Measurements from ENCODE around the gene MYDGF. TPM values are rescaled to one million over a fixed set of nuclear protein-coding genes. Genes with fewer than 3 reads are reported as not detected.

The MYDGF gene
- total and polyA plus RNA-seq, 4 donors: 85.1 to 222 (median 144) TPM

DNA sequence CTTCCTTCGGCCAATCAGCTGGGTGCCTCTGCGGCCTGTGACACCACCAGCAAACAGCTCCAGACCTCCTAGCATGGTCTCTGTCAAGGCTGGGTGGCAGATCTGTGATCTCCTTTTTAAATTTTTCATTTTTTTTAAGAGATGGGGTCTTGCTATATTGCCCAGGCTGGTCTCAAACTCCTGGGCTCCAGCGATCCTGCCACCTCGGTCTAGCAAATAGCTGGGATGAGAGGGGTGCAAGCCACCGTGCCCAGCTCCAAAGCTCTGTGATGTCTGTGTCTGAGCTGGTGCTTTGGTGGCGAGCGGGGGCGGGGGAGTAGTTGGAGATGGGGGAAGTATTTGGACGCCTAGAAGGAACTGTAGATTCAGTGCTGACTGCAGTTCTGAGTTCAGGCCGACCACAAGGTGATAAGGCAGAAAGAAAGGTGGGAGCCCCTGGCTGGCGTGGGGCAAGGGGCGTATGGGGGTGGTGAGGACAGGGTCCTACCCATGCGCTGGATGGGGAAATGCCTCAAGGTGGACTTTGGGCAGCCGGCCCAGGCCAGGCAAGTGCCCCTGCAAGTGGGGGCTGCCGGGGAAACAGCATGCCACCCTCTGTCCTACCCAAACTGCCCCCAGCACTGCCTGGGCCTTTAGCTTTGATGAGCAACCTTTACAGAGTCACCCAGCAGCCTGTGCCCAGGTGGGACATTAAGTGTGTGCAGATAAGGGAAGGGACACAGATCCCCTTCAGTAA, 48.0 kb upstream of the MYDGF start:
- DNase-seq (ENCODE audit: low spot score): no peak
- peak overlapping the region in 1 of 2 donors; percentile 30 for H3K27ac ChIP-seq (ENCODE audit: low read depth in 1 of 2, low read length in 2 of 2)
- H3K36me3 ChIP-seq (ENCODE audit: control insufficient read depth in 4 of 4, insufficient read depth in 3 of 4, low read depth in 1 of 4, low read length in 3 of 4): peaks cover 7 to 21% (median 19%) of the 10 kb centered on the region in 4 donors
- peaks cover 15 to 91% (median 81%) of the 10 kb centered on the region in 4 donors for H3K4me1 ChIP-seq (ENCODE audit: control insufficient read depth in 4 of 4, insufficient read depth in 4 of 4, low read length in 3 of 4)
- no peaks in the 10 kb centered on the region for H3K9me3 ChIP-seq (ENCODE audit: control insufficient read depth in 4 of 4, low read length in 3 of 4)
- no peaks in the 10 kb centered on the region for H3K27me3 ChIP-seq (ENCODE audit: control insufficient read depth in 4 of 4, insufficient read depth in 4 of 4, low read length in 3 of 4)
- H3K4me3 ChIP-seq (ENCODE audit: low read depth in 1 of 3, low read length in 3 of 3): no peak overlapping the region
- no peak overlapping the region for H3K9ac ChIP-seq (ENCODE audit: low read depth in 1 of 2, low read length in 2 of 2)
- 86% methylated on average over 15 of the region's 15 CpGs for WGBS
- no peak for TF ChIP-seq HNF4G (IDR thresholded peaks at IDR 0.05)
- TF ChIP-seq YY1 (IDR thresholded peaks at IDR 0.05): no peak
- TF ChIP-seq NR2F2 (IDR thresholded peaks at IDR 0.05): no peak

DNA sequence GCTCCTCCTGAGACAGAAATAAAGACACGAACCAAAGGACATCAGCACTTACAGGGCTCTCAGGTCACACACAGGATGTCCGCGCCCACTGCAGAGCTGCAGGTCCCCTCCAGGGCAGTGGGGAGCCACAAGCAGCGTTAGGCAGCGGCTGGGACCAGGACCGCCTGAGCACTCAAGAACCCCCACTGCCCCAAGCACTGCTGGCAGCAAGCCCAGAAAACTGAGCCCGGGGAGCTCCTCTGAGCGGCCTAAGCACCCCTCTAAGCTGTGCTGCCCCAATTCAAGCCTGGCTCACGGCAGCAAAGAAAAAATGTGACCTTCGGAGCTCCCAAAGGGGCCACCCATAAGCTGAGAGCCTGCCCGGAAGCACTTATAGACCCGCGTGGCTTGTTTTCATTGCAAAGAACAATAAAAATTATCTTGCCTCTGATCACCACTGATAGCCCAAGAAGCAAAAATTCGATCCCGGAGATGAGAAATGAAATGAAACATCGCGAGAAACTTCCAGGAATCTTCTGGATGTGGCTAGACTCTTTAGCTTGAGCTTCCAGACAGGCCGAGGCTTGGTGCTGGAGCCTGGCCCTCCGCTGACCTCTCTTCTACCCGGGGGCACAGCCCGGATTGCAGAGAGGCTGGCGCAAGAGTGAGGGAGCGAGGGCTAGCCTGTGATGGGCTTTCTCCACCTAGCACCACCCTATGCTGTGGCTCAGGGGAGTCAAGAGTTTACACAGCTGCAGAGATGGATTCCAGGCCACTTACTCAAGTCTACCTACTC, 47.2 kb upstream of the MYDGF start:
- H3K36me3 ChIP-seq (ENCODE audit: control insufficient read depth in 4 of 4, insufficient read depth in 3 of 4, low read depth in 1 of 4, low read length in 3 of 4): peaks cover 14 to 28% (median 23%) of the 10 kb centered on the region in 4 donors
- H3K9ac ChIP-seq (ENCODE audit: low read depth in 1 of 2, low read length in 2 of 2): no peak overlapping the region
- no peaks in the 10 kb centered on the region for H3K27me3 ChIP-seq (ENCODE audit: control insufficient read depth in 4 of 4, insufficient read depth in 4 of 4, low read length in 3 of 4)
- 53% methylated on average over 23 of the region's 23 CpGs for WGBS
- no peak for DNase-seq (ENCODE audit: low spot score)
- TF ChIP-seq YY1 (IDR thresholded peaks at IDR 0.05) (no peak), RXRA (IDR thresholded peaks at IDR 0.05) (peak in 1 of 2 donors; percentile 8)
- H3K4me3 ChIP-seq (ENCODE audit: low read depth in 1 of 3, low read length in 3 of 3): no peak overlapping the region
- H3K4me1 ChIP-seq (ENCODE audit: control insufficient read depth in 4 of 4, insufficient read depth in 4 of 4, low read length in 3 of 4): peaks cover 18 to 92% (median 80%) of the 10 kb centered on the region in 4 donors
- no peaks in the 10 kb centered on the region for H3K9me3 ChIP-seq (ENCODE audit: control insufficient read depth in 4 of 4, low read length in 3 of 4)
- peak overlapping the region; percentile 25 to 51 for H3K27ac ChIP-seq (ENCODE audit: low read depth in 1 of 2, low read length in 2 of 2)

DNA sequence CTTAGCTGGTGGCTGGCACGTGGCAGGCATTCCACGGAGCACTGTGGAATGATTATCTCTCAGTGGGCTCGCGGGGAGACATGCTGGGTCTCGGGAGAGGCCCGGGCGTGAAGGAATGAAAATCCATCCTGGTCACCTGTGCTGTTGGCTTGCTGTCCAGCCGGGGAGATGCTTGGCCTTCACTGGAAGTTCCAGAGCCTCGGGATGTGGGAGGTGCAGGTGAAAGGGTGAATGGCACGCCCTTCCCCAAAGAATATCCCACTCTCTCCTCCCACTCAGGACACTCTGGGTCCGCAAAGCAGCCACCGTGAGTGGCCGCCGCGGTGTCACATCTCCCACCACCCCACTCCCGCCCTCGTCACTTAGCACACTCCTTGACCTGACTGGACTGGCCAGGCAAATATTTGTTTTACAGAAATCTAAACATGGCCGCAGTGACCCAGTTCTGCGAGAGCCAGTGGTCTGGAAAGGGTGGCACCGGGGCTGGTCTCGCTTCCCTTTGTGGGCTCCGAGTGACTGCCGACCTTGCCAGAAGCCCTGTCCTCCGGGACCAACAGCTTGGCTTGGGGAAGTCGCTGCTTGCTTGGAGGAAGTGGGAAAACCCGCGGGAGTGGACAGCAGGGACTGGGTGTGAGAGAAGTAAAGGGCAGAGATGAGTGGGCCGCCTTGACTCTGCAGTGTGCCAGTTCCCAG, 45.5 kb upstream of the MYDGF start:
- peaks cover 22 to 90% (median 75%) of the 10 kb centered on the region in 4 donors for H3K4me1 ChIP-seq (ENCODE audit: control insufficient read depth in 4 of 4, insufficient read depth in 4 of 4, low read length in 3 of 4)
- H3K27ac ChIP-seq (ENCODE audit: low read depth in 1 of 2, low read length in 2 of 2): peak overlapping the region; percentile 79 to 93
- peak overlapping the region in 1 of 2 donors; percentile 58 for H3K9ac ChIP-seq (ENCODE audit: low read depth in 1 of 2, low read length in 2 of 2)
- WGBS: 36% methylated on average over 28 of the region's 28 CpGs
- H3K36me3 ChIP-seq (ENCODE audit: control insufficient read depth in 4 of 4, insufficient read depth in 3 of 4, low read depth in 1 of 4, low read length in 3 of 4): peaks cover 20 to 31% (median 24%) of the 10 kb centered on the region in 4 donors
- DNase-seq (ENCODE audit: low spot score): peak; percentile 54
- peak overlapping the region in 1 of 3 donors; percentile 31 for H3K4me3 ChIP-seq (ENCODE audit: low read depth in 1 of 3, low read length in 3 of 3)
- no peaks in the 10 kb centered on the region for H3K9me3 ChIP-seq (ENCODE audit: control insufficient read depth in 4 of 4, low read length in 3 of 4)
- no peaks in the 10 kb centered on the region for H3K27me3 ChIP-seq (ENCODE audit: control insufficient read depth in 4 of 4, insufficient read depth in 4 of 4, low read length in 3 of 4)
- TF ChIP-seq, protein P1, sequence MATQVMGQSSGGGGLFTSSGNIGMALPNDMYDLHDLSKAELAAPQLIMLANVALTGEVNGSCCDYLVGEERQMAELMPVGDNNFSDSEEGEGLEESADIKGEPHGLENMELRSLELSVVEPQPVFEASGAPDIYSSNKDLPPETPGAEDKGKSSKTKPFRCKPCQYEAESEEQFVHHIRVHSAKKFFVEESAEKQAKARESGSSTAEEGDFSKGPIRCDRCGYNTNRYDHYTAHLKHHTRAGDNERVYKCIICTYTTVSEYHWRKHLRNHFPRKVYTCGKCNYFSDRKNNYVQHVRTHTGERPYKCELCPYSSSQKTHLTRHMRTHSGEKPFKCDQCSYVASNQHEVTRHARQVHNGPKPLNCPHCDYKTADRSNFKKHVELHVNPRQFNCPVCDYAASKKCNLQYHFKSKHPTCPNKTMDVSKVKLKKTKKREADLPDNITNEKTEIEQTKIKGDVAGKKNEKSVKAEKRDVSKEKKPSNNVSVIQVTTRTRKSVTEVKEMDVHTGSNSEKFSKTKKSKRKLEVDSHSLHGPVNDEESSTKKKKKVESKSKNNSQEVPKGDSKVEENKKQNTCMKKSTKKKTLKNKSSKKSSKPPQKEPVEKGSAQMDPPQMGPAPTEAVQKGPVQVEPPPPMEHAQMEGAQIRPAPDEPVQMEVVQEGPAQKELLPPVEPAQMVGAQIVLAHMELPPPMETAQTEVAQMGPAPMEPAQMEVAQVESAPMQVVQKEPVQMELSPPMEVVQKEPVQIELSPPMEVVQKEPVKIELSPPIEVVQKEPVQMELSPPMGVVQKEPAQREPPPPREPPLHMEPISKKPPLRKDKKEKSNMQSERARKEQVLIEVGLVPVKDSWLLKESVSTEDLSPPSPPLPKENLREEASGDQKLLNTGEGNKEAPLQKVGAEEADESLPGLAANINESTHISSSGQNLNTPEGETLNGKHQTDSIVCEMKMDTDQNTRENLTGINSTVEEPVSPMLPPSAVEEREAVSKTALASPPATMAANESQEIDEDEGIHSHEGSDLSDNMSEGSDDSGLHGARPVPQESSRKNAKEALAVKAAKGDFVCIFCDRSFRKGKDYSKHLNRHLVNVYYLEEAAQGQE (IDR thresholded peaks at IDR 0.05): peak; percentile 78
- peak; percentile 88 to 90 for TF ChIP-seq RXRA (IDR thresholded peaks at IDR 0.05)
- TF ChIP-seq GABPA (IDR thresholded peaks at IDR 0.05 in 1 of 2, conservative IDR thresholded peaks at IDR 0.05 in 1 of 2): peak in 1 of 2 donors; percentile 18
- peak in 1 of 2 donors; percentile 58 for TF ChIP-seq JUND (IDR thresholded peaks at IDR 0.05)
- TF ChIP-seq EGR1 (IDR thresholded peaks at IDR 0.05; ENCODE audit: low read depth in 2 of 2): peak in 1 of 2 donors; percentile 43
- TF ChIP-seq, protein P2, sequence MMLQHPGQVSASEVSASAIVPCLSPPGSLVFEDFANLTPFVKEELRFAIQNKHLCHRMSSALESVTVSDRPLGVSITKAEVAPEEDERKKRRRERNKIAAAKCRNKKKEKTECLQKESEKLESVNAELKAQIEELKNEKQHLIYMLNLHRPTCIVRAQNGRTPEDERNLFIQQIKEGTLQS (IDR thresholded peaks at IDR 0.05): no peak
- no peak for TF ChIP-seq NR2F2 (IDR thresholded peaks at IDR 0.05)
- TF ChIP-seq, protein P3, sequence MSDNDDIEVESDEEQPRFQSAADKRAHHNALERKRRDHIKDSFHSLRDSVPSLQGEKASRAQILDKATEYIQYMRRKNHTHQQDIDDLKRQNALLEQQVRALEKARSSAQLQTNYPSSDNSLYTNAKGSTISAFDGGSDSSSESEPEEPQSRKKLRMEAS (IDR thresholded peaks at IDR 0.05): peak; percentile 76
- TF ChIP-seq FOXA2 (IDR thresholded peaks at IDR 0.05): peak; percentile 52
- peak; percentile 75 for TF ChIP-seq SP1 (IDR thresholded peaks at IDR 0.05)
- TF ChIP-seq YY1 (IDR thresholded peaks at IDR 0.05): peak; percentile 95
- peak; percentile 69 to 79 for TF ChIP-seq HNF4A (conservative IDR thresholded peaks at IDR 0.05)
- TF ChIP-seq TAF1 (conservative IDR thresholded peaks at IDR 0.05): no peak
- TF ChIP-seq RAD21 (IDR thresholded peaks at IDR 0.05): peak in 1 of 2 donors; percentile 33
- TF ChIP-seq FOXA1 (IDR thresholded peaks at IDR 0.05): peak; percentile 53
- no peak for TF ChIP-seq HNF4G (IDR thresholded peaks at IDR 0.05)
- TF ChIP-seq, protein P4, sequence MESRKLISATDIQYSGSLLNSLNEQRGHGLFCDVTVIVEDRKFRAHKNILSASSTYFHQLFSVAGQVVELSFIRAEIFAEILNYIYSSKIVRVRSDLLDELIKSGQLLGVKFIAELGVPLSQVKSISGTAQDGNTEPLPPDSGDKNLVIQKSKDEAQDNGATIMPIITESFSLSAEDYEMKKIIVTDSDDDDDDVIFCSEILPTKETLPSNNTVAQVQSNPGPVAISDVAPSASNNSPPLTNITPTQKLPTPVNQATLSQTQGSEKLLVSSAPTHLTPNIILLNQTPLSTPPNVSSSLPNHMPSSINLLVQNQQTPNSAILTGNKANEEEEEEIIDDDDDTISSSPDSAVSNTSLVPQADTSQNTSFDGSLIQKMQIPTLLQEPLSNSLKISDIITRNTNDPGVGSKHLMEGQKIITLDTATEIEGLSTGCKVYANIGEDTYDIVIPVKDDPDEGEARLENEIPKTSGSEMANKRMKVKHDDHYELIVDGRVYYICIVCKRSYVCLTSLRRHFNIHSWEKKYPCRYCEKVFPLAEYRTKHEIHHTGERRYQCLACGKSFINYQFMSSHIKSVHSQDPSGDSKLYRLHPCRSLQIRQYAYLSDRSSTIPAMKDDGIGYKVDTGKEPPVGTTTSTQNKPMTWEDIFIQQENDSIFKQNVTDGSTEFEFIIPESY (IDR thresholded peaks at IDR 0.05): peak; percentile 33

Measured in liver (tissue), 9 donors.